ENCODE data around the gene NOTCH1. TPM values are rescaled to one million over a fixed set of nuclear protein-coding genes. Genes with fewer than 3 reads are reported as not detected.

NOTCH1 gene
- total RNA-seq, 1 experiment from 2014 or later: 17.7 TPM

DNA sequence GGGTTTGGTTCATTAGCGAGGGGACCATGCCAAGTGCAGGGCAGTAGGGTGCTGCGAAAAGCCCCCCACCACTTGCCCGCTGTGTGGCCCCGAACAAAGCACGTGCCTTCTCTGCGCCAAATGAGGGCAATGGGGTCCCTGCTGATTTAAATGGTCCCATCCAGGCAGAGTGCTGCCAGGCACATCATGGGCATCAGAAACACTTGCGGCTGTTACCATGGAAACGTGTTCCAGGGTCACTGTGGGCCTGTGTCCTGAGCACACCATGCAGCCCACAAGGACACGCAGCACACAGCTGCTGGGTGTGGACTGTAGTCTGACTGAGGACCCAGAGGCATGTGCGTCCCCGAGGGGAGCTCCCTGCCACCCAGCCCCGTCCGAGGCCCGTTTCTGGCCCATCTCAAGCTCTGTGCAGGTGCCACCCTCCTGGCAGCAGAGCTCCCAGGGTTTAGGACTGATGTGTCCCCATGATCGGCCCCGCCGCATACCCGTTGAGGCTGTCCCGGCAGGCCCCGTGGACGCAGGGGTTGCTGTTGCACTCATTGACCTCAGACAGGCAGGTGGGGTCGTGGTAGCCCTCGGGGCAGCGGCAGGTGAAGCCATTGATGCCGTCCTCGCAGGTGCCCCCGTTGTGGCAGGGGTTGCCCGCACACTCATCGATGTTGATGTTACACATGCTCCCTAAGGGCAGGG, 31.7 kb downstream of the NOTCH1 start:
- no peak overlapping the region for H3K27ac Mint-ChIP-seq (ENCODE audit: unreplicated experiment)
- CTCF ChIA-PET: no interaction called here
- H3K4me1 Mint-ChIP-seq (ENCODE audit: low read depth, unreplicated experiment): no peaks in the 10 kb centered on the region
- intact Hi-C loops (cut with micrococcal nuclease; ENCODE audit: unreplicated experiment): no loop called here
- H3K9me3 Mint-ChIP-seq (ENCODE audit: low read depth, unreplicated experiment): no peaks in the 10 kb centered on the region
- no peak for DNase-seq
- peaks cover 14% of the 10 kb centered on the region for H3K36me3 Mint-ChIP-seq (ENCODE audit: insufficient read depth, unreplicated experiment)
- no TSS peak for BruUV-seq (replicated peaks)
- no peaks in the 10 kb centered on the region for H3K27me3 Mint-ChIP-seq (ENCODE audit: unreplicated experiment)
- TF ChIP-seq, protein P1, sequence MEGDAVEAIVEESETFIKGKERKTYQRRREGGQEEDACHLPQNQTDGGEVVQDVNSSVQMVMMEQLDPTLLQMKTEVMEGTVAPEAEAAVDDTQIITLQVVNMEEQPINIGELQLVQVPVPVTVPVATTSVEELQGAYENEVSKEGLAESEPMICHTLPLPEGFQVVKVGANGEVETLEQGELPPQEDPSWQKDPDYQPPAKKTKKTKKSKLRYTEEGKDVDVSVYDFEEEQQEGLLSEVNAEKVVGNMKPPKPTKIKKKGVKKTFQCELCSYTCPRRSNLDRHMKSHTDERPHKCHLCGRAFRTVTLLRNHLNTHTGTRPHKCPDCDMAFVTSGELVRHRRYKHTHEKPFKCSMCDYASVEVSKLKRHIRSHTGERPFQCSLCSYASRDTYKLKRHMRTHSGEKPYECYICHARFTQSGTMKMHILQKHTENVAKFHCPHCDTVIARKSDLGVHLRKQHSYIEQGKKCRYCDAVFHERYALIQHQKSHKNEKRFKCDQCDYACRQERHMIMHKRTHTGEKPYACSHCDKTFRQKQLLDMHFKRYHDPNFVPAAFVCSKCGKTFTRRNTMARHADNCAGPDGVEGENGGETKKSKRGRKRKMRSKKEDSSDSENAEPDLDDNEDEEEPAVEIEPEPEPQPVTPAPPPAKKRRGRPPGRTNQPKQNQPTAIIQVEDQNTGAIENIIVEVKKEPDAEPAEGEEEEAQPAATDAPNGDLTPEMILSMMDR (IDR thresholded peaks at IDR 0.05; ENCODE audit: unreplicated experiment): no peak
- no peak overlapping the region for H3K4me3 Mint-ChIP-seq (ENCODE audit: low read depth, unreplicated experiment)

DNA sequence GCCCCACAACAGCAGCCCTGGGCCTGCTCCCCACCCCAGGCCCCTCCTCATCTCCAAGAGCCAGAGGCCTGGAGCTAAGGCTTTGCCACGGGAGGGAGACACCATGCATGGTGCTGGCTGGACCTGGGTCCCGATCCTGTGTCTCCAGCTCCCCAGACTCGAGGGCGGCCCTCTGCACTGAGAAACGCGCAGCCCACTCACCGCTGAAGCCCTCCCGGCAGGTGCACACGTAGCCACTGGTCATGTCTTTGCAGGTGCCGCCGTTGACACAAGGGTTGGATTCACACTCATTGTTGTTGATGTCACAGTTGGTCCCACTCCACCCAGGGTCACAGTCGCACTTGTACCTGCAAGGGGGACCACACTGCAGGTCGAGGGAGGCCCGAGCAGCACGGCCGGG, 32.7 kb downstream of the NOTCH1 start:
- TF ChIP-seq, protein P1 (IDR thresholded peaks at IDR 0.05; ENCODE audit: unreplicated experiment): no peak
- CTCF ChIA-PET: no interaction called here

DNA sequence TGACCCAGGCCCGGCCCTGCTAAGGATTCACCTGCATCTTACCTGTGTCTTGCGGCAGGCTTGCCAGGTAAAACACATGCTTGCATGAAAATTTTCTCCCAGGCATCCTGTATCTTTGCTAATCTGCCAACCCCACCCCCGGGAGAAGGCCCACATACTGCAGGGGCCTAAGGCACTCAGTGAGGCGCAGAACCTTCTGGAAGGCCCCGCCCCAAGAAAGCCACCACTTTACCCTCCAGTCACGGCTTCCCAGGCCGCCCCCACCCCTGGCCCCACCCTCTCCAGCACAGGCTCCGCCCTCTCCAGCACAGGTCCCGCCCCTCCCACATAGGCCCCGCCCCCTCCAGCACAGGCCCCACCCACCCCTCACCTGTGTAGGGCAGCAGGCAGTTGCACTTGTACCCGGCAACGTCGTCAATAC, 33.2 kb downstream of the NOTCH1 start:
- no peak overlapping the region for H3K27ac Mint-ChIP-seq (ENCODE audit: unreplicated experiment)
- no peak overlapping the region for H3K4me3 Mint-ChIP-seq (ENCODE audit: low read depth, unreplicated experiment)
- H3K4me1 Mint-ChIP-seq (ENCODE audit: low read depth, unreplicated experiment): no peaks in the 10 kb centered on the region
- no peaks in the 10 kb centered on the region for H3K27me3 Mint-ChIP-seq (ENCODE audit: unreplicated experiment)
- H3K36me3 Mint-ChIP-seq (ENCODE audit: insufficient read depth, unreplicated experiment): peaks cover 10% of the 10 kb centered on the region
- CTCF ChIA-PET: no interaction called here
- TF ChIP-seq, protein P1 (IDR thresholded peaks at IDR 0.05; ENCODE audit: unreplicated experiment): no peak
- intact Hi-C loops (cut with micrococcal nuclease; ENCODE audit: unreplicated experiment): no loop called here
- no peak for DNase-seq
- BruUV-seq (replicated peaks): no TSS peak
- no peaks in the 10 kb centered on the region for H3K9me3 Mint-ChIP-seq (ENCODE audit: low read depth, unreplicated experiment)

More for the DNA sequence above, 32.7 kb downstream of the NOTCH1 start:
- peaks cover 14% of the 10 kb centered on the region for H3K36me3 Mint-ChIP-seq (ENCODE audit: insufficient read depth, unreplicated experiment)
- no peaks in the 10 kb centered on the region for H3K9me3 Mint-ChIP-seq (ENCODE audit: low read depth, unreplicated experiment)
- no peak overlapping the region for H3K27ac Mint-ChIP-seq (ENCODE audit: unreplicated experiment)
- intact Hi-C loops (cut with micrococcal nuclease; ENCODE audit: unreplicated experiment): no loop called here
- no peak for DNase-seq
- no TSS peak for BruUV-seq (replicated peaks)
- H3K4me1 Mint-ChIP-seq (ENCODE audit: low read depth, unreplicated experiment): no peaks in the 10 kb centered on the region
- H3K4me3 Mint-ChIP-seq (ENCODE audit: low read depth, unreplicated experiment): no peak overlapping the region
- H3K27me3 Mint-ChIP-seq (ENCODE audit: unreplicated experiment): no peaks in the 10 kb centered on the region

DNA sequence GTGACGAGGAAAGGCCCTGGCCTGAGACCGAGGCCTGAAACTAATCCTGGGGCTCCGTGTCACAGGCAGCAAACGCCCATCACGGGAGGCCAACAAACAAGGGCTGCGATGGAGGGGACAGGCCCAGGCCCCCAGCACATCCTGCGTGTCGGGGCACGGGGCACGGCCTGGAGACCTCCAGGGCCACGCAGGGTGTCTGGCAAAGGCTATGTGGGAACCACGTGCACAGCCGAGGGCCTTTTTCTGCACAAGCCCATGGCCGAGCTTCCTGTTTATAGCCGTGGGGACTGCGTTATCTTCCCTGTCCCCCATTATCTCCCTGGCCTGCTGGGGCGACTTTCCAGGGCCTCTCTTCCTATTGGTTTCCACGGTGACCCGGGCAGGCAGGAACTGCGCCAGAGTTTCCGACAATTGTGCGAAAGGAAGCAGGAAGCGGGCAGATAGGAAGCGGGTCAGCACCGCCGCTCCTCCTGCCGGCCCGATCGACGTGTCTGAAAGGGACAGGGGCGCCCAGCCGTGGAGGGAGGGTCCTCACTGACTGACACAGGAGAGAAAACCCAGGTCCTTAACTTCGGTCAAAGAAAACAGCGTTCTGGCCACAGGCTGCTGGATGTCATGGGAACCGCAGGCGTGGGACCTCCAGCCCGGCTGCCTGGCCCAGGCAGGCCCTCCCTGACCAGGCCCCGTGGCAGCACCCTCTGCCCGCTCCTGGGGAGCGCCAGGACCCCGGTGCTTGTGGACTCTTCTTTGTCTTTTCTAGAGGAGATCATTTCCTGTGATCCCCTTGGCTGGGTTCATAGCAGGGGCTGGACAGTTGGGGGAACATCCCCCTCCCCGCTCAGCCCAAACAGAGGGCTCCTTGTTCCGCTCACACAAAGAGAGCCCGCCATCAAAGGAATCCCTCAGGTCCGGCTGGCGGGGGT, 33.9 kb downstream of the NOTCH1 start:
- no TSS peak for BruUV-seq (replicated peaks)
- Mint-ChIP-seq H3K36me3 (ENCODE audit: insufficient read depth, unreplicated experiment) (peaks cover 8% of the 10 kb centered on the region), H3K9me3 (ENCODE audit: low read depth, unreplicated experiment) (no peaks in the 10 kb centered on the region), H3K27me3 (ENCODE audit: unreplicated experiment) (no peaks in the 10 kb centered on the region), H3K27ac (ENCODE audit: unreplicated experiment) (no peak overlapping the region), H3K4me1 (ENCODE audit: low read depth, unreplicated experiment) (no peaks in the 10 kb centered on the region), H3K4me3 (ENCODE audit: low read depth, unreplicated experiment) (no peak overlapping the region)
- CTCF ChIA-PET: no interaction called here
- intact Hi-C loops (cut with micrococcal nuclease; ENCODE audit: unreplicated experiment): no loop called here
- DNase-seq: no peak
- TF ChIP-seq, protein P1 (IDR thresholded peaks at IDR 0.05; ENCODE audit: unreplicated experiment): no peak
